Measurements from ENCODE around the gene PTPN2.
A peak's percentile ranks its signal among the peaks of the same experiment; 100 is the strongest.

The PTPN2 gene

GRCh38 chr18:12745095-12745795 is 138.8 kb downstream of the PTPN2 start:
- peak; percentile 84 for DNase-seq (ENCODE audit: low read depth)

- DNase-seq (ENCODE audit: low read depth) = peak; percentile 68
These were observed 139.9 kb downstream of the PTPN2 start for GRCh38 chr18:12744103-12744502.

- DNase-seq (ENCODE audit: low read depth) = peak; percentile 53
These were observed 141.6 kb downstream of the PTPN2 start for GRCh38 chr18:12742453-12742852.
